ENCODE data around the gene GPA33. TPM values are rescaled to one million over a fixed set of nuclear protein-coding genes. Genes with fewer than 3 reads are reported as not detected.

GPA33 gene
- total and polyA plus RNA-seq, 11 donors: 0.15 to 3.6 (median 1.1) TPM; not detected in 1

DNA sequence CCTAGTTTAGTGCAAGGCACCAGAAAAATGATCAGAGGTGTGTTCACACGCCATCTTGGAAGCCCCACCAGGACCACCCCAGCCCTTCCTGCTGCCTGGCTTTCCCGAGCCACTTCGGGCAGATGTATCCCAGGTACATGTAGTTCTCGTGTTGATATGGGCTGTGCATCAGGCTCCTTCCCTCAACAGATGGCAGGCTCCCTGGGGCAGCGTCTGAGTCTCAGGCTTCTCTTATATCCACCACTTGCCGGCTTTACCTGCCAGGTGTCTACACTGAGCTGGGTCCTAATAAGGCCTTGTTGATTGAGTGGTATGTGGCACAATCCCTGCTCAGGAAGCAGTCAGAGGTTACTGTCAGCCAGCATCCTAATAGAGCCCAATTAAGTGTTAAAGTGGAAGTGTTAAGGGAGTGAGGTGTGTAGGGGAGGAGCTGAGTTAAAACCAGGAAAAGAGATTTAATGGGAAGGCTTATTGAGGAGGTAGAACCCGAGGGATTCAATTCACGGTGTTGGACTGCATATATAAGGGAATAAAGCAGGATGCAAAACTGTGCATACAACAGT is 8.5 kb downstream of the GPA33 start:
- ATAC-seq (no peak), DNase-seq (no peak)
- intact Hi-C loops (cut with DNase I): no loop called here
- Histone ChIP-seq H3K4me3 (no peak overlapping the region), H3K27me3 (no peaks in the 10 kb centered on the region), H3K27ac (no peak overlapping the region), H3K36me3 (no peaks in the 10 kb centered on the region), H3K4me1 (peaks cover 0 to 41% (median 11%) of the 10 kb centered on the region in 12 donors), H3K9me3 (no peaks in the 10 kb centered on the region)
- no peak for TF ChIP-seq POLR2A (IDR thresholded peaks at IDR 0.05)
- TF ChIP-seq, protein P1, sequence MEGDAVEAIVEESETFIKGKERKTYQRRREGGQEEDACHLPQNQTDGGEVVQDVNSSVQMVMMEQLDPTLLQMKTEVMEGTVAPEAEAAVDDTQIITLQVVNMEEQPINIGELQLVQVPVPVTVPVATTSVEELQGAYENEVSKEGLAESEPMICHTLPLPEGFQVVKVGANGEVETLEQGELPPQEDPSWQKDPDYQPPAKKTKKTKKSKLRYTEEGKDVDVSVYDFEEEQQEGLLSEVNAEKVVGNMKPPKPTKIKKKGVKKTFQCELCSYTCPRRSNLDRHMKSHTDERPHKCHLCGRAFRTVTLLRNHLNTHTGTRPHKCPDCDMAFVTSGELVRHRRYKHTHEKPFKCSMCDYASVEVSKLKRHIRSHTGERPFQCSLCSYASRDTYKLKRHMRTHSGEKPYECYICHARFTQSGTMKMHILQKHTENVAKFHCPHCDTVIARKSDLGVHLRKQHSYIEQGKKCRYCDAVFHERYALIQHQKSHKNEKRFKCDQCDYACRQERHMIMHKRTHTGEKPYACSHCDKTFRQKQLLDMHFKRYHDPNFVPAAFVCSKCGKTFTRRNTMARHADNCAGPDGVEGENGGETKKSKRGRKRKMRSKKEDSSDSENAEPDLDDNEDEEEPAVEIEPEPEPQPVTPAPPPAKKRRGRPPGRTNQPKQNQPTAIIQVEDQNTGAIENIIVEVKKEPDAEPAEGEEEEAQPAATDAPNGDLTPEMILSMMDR (IDR thresholded peaks at IDR 0.05): no peak
- 83 to 89% (median 85%) methylated on average over 8 of the region's 8 CpGs for WGBS, 4 donors

DNA sequence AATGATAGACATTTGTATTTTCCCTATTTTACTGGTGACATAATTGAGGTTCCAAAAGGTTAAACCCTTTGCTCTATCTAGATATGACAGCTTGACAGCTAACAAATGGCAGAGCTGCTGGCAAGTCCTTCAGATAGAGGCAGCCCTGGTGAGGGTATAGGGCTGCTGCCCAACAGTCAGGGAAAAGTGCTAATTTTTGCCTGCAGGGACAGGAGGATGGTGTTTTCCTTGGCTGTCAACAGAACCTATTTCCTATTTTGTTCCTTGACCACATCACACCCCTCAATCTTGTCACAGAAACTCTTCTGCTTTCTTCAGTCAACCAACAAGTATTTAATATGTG is 12.3 kb downstream of the GPA33 start:
- no peak for TF ChIP-seq POLR2A (IDR thresholded peaks at IDR 0.05)
- TF ChIP-seq, protein P1 (IDR thresholded peaks at IDR 0.05): no peak
- Histone ChIP-seq H3K4me1 (peaks cover 0 to 19% (median 3%) of the 10 kb centered on the region in 12 donors), H3K27ac (peak overlapping the region in 4 of 12 donors; percentile 1 to 39 (median 32)), H3K4me3 (no peak overlapping the region), H3K36me3 (no peaks in the 10 kb centered on the region), H3K27me3 (no peaks in the 10 kb centered on the region), H3K9me3 (no peaks in the 10 kb centered on the region)
- intact Hi-C loops (cut with DNase I): loop anchor here in 2 of 10 donors (10.0 kb wide), 1 partner anchor 137 kb away; no protein-coding TSS in a partner anchor
- peak; percentile 63 to 79 (median 72) for ATAC-seq
- no peak for DNase-seq

DNA sequence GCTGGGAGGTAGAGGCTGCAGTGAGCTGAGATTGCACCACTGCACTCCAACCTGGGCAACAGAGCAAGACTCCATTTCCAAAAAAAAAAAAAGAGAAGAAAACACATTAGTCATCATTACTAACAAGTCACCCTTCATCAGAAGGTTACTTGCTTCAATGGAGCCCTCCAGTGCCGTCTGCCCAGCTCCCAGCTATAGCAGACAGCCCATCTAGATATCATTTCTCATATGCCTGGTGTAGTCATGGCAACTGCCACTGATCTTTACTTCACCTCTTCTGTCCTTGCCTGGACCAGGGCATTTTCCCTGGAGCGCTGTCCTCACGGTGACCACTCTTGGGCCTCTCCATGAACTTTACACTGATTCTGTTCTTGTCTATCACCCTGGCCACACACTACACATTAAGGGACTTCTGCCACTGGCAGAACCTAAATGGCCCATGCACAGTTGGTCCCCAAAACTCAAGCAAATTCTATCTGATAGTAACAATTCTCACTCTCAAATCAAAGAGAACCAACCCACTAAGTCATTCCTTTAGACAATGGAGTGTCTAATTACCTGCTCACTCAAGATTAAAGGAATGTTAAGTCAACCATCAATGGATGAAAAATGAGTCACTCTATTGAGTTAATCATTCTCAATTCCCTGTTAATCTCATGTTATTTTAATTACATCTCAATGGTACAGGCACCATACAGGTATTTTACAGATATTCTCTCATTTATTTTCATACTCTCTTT is 12.9 kb downstream of the GPA33 start:
- TF ChIP-seq, protein P1 (IDR thresholded peaks at IDR 0.05): no peak
- TF ChIP-seq POLR2A (IDR thresholded peaks at IDR 0.05): no peak
- ATAC-seq (peak in 1 of 4 donors; percentile 32), DNase-seq (no peak)
- Histone ChIP-seq H3K27ac (no peak overlapping the region), H3K36me3 (no peaks in the 10 kb centered on the region), H3K4me1 (peaks cover 0 to 14% (median 0%) of the 10 kb centered on the region in 12 donors), H3K9me3 (no peaks in the 10 kb centered on the region), H3K4me3 (no peak overlapping the region), H3K27me3 (no peaks in the 10 kb centered on the region)
- intact Hi-C loops (cut with DNase I): loop anchor here in 2 of 10 donors (10.0 kb wide), 1 partner anchor 138 kb away; no protein-coding TSS in a partner anchor
- 74 to 85% (median 79%) methylated on average over 3 of the region's 3 CpGs for WGBS, 4 donors

DNA sequence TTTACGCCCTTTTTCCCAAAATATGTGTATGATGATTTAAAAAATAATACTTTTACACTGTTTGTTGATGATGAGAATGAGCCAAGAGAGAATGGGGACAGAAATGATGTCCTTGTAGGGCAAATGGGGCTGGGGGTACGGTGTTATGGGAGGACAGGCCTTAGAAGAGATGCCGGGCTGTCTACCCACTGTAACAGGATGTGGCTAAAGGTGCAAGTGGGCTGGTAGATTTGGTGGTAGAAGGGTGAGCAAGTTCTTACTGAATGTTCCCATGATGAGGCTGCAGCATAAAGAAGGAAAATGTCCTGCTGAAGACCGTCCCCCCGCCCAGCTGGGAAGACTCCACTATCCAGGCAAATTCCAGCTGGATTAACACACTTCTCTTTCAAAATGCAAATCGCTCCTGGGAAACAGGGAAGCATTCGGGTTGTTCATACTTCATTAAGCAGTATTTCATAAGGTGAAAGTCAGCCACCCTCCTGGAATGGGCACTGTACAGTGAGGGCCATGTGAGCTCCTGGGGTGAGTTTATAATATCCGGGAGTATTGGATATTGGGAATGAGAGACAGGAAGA is 14.0 kb downstream of the GPA33 start:
- Histone ChIP-seq H3K27me3 (no peaks in the 10 kb centered on the region), H3K4me1 (peaks cover 0 to 11% (median 0%) of the 10 kb centered on the region in 12 donors), H3K9me3 (no peaks in the 10 kb centered on the region), H3K27ac (no peak overlapping the region), H3K36me3 (no peaks in the 10 kb centered on the region), H3K4me3 (no peak overlapping the region)
- DNase-seq (no peak), ATAC-seq (no peak)
- 74 to 83% (median 78%) methylated on average over 8 of the region's 8 CpGs for WGBS, 4 donors
- intact Hi-C loops (cut with DNase I): loop anchor here in 2 of 10 donors (10.0 kb wide), 1 partner anchor 139 kb away; no protein-coding TSS in a partner anchor
- TF ChIP-seq, protein P1 (IDR thresholded peaks at IDR 0.05): no peak
- TF ChIP-seq POLR2A (IDR thresholded peaks at IDR 0.05): no peak
